Measurements from ENCODE around the gene KIF13A. TPM values are rescaled to one million over a fixed set of nuclear protein-coding genes. Genes with fewer than 3 reads are reported as not detected.

The KIF13A gene
- total and polyA plus RNA-seq, 4 donors, result 4.3 to 28.1 (median 10.6) TPM

DNA sequence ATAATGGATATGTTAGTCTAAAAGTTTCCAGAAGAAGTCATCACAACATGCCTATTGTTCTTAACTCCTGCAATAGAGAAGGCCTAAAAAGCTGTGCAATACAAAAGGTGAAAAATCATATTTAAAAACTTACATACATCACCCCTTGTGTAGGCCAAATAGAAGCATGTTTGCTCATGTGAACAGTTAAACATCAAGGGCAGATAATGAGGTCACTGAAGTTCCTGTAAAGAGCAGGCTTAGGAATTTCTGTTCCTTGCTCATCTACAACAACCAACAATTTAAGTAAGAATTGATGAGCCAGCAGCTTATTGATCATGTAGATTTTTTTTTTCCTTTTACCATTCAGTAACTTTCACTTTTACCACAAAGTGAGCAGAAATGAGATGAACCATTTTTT lies 273.3 kb downstream of the KIF13A start (continued):
- TF ChIP-seq, protein P1, sequence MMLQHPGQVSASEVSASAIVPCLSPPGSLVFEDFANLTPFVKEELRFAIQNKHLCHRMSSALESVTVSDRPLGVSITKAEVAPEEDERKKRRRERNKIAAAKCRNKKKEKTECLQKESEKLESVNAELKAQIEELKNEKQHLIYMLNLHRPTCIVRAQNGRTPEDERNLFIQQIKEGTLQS (IDR thresholded peaks at IDR 0.05), result no peak

DNA sequence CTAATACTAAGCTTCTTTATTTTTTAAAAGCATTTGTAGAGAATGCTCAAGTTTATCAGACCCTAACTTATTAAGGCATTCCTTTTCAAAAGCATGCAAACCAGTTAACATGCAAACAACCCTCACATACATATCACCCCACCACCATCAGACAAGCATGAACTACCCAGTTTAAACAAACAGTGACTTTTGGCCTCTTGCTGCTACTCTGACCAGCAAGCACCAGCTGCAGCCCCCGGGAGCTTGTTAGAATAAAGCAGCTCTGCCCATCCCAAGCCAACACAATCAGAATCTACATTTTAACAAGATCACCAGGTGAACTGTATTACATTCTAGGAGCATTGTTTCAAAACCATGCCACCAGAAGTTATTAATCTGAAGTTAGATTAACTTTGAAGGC lies 274.9 kb downstream of the KIF13A start:
- no peak overlapping the region for H3K9ac ChIP-seq (ENCODE audit: low read depth in 1 of 2, low read length in 2 of 2)
- TF ChIP-seq, protein P2, sequence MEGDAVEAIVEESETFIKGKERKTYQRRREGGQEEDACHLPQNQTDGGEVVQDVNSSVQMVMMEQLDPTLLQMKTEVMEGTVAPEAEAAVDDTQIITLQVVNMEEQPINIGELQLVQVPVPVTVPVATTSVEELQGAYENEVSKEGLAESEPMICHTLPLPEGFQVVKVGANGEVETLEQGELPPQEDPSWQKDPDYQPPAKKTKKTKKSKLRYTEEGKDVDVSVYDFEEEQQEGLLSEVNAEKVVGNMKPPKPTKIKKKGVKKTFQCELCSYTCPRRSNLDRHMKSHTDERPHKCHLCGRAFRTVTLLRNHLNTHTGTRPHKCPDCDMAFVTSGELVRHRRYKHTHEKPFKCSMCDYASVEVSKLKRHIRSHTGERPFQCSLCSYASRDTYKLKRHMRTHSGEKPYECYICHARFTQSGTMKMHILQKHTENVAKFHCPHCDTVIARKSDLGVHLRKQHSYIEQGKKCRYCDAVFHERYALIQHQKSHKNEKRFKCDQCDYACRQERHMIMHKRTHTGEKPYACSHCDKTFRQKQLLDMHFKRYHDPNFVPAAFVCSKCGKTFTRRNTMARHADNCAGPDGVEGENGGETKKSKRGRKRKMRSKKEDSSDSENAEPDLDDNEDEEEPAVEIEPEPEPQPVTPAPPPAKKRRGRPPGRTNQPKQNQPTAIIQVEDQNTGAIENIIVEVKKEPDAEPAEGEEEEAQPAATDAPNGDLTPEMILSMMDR (IDR thresholded peaks at IDR 0.05; ENCODE audit: low read depth, low read length, missing input control), result no peak
- TF ChIP-seq GABPA (IDR thresholded peaks at IDR 0.05 in 1 of 2, conservative IDR thresholded peaks at IDR 0.05 in 1 of 2), result no peak
- TF ChIP-seq TAF1 (conservative IDR thresholded peaks at IDR 0.05), result no peak
- no peak for TF ChIP-seq RAD21 (IDR thresholded peaks at IDR 0.05)
- TF ChIP-seq SP1 (IDR thresholded peaks at IDR 0.05), result no peak
- no peak for TF ChIP-seq JUND (IDR thresholded peaks at IDR 0.05)
- no peak for TF ChIP-seq NR2F2 (IDR thresholded peaks at IDR 0.05)
- no peak for TF ChIP-seq RXRA (IDR thresholded peaks at IDR 0.05)
- TF ChIP-seq FOXA1 (IDR thresholded peaks at IDR 0.05), result no peak
- TF ChIP-seq, protein P3, sequence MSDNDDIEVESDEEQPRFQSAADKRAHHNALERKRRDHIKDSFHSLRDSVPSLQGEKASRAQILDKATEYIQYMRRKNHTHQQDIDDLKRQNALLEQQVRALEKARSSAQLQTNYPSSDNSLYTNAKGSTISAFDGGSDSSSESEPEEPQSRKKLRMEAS (IDR thresholded peaks at IDR 0.05), result no peak
- no peak for TF ChIP-seq HNF4G (IDR thresholded peaks at IDR 0.05)
- TF ChIP-seq, protein P1 (IDR thresholded peaks at IDR 0.05), result no peak
- TF ChIP-seq, protein P4, sequence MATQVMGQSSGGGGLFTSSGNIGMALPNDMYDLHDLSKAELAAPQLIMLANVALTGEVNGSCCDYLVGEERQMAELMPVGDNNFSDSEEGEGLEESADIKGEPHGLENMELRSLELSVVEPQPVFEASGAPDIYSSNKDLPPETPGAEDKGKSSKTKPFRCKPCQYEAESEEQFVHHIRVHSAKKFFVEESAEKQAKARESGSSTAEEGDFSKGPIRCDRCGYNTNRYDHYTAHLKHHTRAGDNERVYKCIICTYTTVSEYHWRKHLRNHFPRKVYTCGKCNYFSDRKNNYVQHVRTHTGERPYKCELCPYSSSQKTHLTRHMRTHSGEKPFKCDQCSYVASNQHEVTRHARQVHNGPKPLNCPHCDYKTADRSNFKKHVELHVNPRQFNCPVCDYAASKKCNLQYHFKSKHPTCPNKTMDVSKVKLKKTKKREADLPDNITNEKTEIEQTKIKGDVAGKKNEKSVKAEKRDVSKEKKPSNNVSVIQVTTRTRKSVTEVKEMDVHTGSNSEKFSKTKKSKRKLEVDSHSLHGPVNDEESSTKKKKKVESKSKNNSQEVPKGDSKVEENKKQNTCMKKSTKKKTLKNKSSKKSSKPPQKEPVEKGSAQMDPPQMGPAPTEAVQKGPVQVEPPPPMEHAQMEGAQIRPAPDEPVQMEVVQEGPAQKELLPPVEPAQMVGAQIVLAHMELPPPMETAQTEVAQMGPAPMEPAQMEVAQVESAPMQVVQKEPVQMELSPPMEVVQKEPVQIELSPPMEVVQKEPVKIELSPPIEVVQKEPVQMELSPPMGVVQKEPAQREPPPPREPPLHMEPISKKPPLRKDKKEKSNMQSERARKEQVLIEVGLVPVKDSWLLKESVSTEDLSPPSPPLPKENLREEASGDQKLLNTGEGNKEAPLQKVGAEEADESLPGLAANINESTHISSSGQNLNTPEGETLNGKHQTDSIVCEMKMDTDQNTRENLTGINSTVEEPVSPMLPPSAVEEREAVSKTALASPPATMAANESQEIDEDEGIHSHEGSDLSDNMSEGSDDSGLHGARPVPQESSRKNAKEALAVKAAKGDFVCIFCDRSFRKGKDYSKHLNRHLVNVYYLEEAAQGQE (IDR thresholded peaks at IDR 0.05), result no peak
- TF ChIP-seq HNF4A (conservative IDR thresholded peaks at IDR 0.05), result no peak
- no peak for TF ChIP-seq EGR1 (IDR thresholded peaks at IDR 0.05; ENCODE audit: low read depth in 2 of 2)
- TF ChIP-seq, protein P5, sequence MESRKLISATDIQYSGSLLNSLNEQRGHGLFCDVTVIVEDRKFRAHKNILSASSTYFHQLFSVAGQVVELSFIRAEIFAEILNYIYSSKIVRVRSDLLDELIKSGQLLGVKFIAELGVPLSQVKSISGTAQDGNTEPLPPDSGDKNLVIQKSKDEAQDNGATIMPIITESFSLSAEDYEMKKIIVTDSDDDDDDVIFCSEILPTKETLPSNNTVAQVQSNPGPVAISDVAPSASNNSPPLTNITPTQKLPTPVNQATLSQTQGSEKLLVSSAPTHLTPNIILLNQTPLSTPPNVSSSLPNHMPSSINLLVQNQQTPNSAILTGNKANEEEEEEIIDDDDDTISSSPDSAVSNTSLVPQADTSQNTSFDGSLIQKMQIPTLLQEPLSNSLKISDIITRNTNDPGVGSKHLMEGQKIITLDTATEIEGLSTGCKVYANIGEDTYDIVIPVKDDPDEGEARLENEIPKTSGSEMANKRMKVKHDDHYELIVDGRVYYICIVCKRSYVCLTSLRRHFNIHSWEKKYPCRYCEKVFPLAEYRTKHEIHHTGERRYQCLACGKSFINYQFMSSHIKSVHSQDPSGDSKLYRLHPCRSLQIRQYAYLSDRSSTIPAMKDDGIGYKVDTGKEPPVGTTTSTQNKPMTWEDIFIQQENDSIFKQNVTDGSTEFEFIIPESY (IDR thresholded peaks at IDR 0.05), result no peak
- TF ChIP-seq FOXA2 (IDR thresholded peaks at IDR 0.05), result no peak
- TF ChIP-seq YY1 (IDR thresholded peaks at IDR 0.05), result no peak
- 25% methylated on average over 1 of the region's 1 CpG for WGBS

More for the DNA sequence above, 274.9 kb downstream of the KIF13A start:
- Histone ChIP-seq H3K36me3 (ENCODE audit: control insufficient read depth in 4 of 4, insufficient read depth in 3 of 4, low read depth in 1 of 4, low read length in 3 of 4) (no peaks in the 10 kb centered on the region), H3K4me3 (ENCODE audit: low read depth in 1 of 3, low read length in 3 of 3) (no peak overlapping the region), H3K27me3 (ENCODE audit: control insufficient read depth in 4 of 4, insufficient read depth in 4 of 4, low read length in 3 of 4) (no peaks in the 10 kb centered on the region), H3K4me1 (ENCODE audit: control insufficient read depth in 4 of 4, insufficient read depth in 4 of 4, low read length in 3 of 4) (peaks cover 0 to under 1% (median 0%) of the 10 kb centered on the region in 4 donors), H3K27ac (ENCODE audit: low read depth in 1 of 2, low read length in 2 of 2) (no peak overlapping the region), H3K9me3 (ENCODE audit: control insufficient read depth in 4 of 4, low read length in 3 of 4) (no peaks in the 10 kb centered on the region)
- no peak for DNase-seq (ENCODE audit: low spot score)
